GM12801 (cell line): Measurements from ENCODE around the gene SORCS3.

Experiments
- CTCF ChIP-seq: IDR thresholded peaks from one replicate; pipeline ENCODE4 v1.5.1; 2011; ENCODE audit warnings: control low read depth; ENCODE audit not compliant: insufficient read length; ENCODE audit errors: extremely low read depth

The SORCS3 gene

GRCh38 chr10:104844073-104844472 is 203.0 kb downstream of the SORCS3 start:
- no peak for TF ChIP-seq CTCF

GRCh38 chr10:104850023-104850422 is 208.9 kb downstream of the SORCS3 start:
- TF ChIP-seq CTCF, result no peak

GRCh38 chr10:104867966-104868598 is 227.0 kb downstream of the SORCS3 start:
- no peak for TF ChIP-seq CTCF

GRCh38 chr10:104872691-104873090 is 231.6 kb downstream of the SORCS3 start:
- TF ChIP-seq CTCF, result no peak

GRCh38 chr10:104873161-104873560 is 232.1 kb downstream of the SORCS3 start:
- TF ChIP-seq CTCF, result no peak

- TF ChIP-seq CTCF, result no peak
Measured at GRCh38 chr10:104875561-104875960, 234.5 kb downstream of the SORCS3 start.

GRCh38 chr10:104880624-104881398 is 239.7 kb downstream of the SORCS3 start:
- no peak for TF ChIP-seq CTCF
